Astrocyte (in vitro differentiated cells and primary cell): ENCODE measurements around the gene CCND2.

Experiments
- EZH2 ChIP-seq: IDR thresholded peaks from 2 replicates; pipeline ENCODE4 v1.6.1; 2012; ENCODE audit warnings: mild to moderate bottlenecking, low read length, inconsistent platforms; ENCODE audit not compliant: insufficient read depth
- TF ChIP-seq, protein P1 (sequence below): IDR thresholded peaks from 2 replicates; pipeline ENCODE4 v1.5.1; 2011; ENCODE audit warnings: low read depth, mild to moderate bottlenecking, inconsistent platforms, low read length, moderate library complexity; ENCODE audit not compliant: insufficient read depth

DNA sequence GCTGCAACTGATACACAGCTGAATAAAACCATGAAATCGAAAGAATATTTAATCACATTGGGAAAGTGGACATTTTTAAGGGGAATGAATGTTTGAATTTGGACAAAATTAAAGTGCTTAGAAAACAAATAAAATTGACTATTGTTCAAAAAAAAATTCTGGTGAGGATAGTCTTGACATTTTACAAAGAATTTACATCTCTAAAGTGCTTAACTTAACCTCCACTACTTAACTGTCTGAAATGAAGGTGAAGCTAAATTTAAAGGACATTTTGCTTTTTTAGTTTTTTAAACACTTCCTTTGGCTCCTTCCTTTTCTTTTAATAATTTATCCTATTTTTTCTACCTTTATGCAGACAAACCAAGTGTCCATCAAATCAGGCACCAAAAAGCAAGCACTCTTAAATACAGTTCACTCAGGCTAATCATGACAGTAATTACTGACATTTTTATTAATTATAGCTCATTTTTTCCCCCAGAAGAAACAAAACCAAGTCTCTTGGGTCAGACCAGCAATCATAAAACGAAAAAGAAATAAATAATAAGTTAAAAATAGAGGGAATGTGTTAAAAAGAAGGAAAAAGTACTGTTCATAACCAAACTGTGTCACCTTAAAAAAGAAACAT, 5.7 kb upstream of the CCND2 start:
- TF ChIP-seq, protein P1, sequence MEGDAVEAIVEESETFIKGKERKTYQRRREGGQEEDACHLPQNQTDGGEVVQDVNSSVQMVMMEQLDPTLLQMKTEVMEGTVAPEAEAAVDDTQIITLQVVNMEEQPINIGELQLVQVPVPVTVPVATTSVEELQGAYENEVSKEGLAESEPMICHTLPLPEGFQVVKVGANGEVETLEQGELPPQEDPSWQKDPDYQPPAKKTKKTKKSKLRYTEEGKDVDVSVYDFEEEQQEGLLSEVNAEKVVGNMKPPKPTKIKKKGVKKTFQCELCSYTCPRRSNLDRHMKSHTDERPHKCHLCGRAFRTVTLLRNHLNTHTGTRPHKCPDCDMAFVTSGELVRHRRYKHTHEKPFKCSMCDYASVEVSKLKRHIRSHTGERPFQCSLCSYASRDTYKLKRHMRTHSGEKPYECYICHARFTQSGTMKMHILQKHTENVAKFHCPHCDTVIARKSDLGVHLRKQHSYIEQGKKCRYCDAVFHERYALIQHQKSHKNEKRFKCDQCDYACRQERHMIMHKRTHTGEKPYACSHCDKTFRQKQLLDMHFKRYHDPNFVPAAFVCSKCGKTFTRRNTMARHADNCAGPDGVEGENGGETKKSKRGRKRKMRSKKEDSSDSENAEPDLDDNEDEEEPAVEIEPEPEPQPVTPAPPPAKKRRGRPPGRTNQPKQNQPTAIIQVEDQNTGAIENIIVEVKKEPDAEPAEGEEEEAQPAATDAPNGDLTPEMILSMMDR = no peak
- TF ChIP-seq EZH2 = no peak
